ENCODE measurements around the gene GAB3.
"Not testable (repeated sequence)": the region's sequence is repeated elsewhere in the genome, so short reads cannot be mapped to it uniquely, and the experiment has no call there.

GRCh38 chrX:154633661-154634060 lies 117.2 kb downstream of the GAB3 start:
- TF ChIP-seq EZH2 (IDR thresholded peaks at IDR 0.05; ENCODE audit: insufficient read depth, low read length) = not testable (repeated sequence)
- TF ChIP-seq, protein P1, sequence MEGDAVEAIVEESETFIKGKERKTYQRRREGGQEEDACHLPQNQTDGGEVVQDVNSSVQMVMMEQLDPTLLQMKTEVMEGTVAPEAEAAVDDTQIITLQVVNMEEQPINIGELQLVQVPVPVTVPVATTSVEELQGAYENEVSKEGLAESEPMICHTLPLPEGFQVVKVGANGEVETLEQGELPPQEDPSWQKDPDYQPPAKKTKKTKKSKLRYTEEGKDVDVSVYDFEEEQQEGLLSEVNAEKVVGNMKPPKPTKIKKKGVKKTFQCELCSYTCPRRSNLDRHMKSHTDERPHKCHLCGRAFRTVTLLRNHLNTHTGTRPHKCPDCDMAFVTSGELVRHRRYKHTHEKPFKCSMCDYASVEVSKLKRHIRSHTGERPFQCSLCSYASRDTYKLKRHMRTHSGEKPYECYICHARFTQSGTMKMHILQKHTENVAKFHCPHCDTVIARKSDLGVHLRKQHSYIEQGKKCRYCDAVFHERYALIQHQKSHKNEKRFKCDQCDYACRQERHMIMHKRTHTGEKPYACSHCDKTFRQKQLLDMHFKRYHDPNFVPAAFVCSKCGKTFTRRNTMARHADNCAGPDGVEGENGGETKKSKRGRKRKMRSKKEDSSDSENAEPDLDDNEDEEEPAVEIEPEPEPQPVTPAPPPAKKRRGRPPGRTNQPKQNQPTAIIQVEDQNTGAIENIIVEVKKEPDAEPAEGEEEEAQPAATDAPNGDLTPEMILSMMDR (IDR thresholded peaks at IDR 0.05; ENCODE audit: insufficient read depth, low read depth, low read length) = not testable (repeated sequence)

Measured in astrocyte (in vitro differentiated cells and primary cell).